ENCODE measurements around the gene POLE3. TPM values are rescaled to one million over a fixed set of nuclear protein-coding genes. Genes with fewer than 3 reads are reported as not detected.
"Not testable (repeated sequence)": the region's sequence is repeated elsewhere in the genome, so short reads cannot be mapped to it uniquely, and the experiment has no call there.

Gene POLE3
- 71.0 and 73.8 TPM in 2 replicates for total RNA-seq

GRCh38 chr9:113410207-113410864 lies at the start of gene POLE3, which contains the start of gene C9orf43:
TSS of gene POLE3 (minus strand) at chr9:113410675. CDS start at chr9:113410293, 382 bp downstream.
TSS of gene C9orf43 (plus strand) at chr9:113410747. CDS start at chr9:113413494, 2,747 bp downstream.
- DNase-seq (ENCODE audit: low spot score) = peak; percentile 94
- Mint-ChIP-seq H3K4me1 (ENCODE audit: low read depth) (peaks cover 20% of the 10 kb centered on the region), H3K4me3 (ENCODE audit: low read depth) (peak within 1 kb of the TSS; percentile 97), H3K27ac (peak within 1 kb of the TSS; percentile 99), H3K27me3 (ENCODE audit: low read depth) (no peaks in the 10 kb centered on the region), H3K9me3 (no peaks in the 10 kb centered on the region), H3K36me3 (ENCODE audit: low read depth) (peaks cover 33% of the 10 kb centered on the region)
- intact Hi-C loops (cut with micrococcal nuclease) = loop anchor here (1.0 to 5.0 kb wide), 9 partner anchors 9 to 258 kb away; partner anchors contain the start of genes ALAD, CDC26, FKBP15 and HDHD3

- DNase-seq (ENCODE audit: low spot score) = no peak
- no peak overlapping the region for H3K27ac Mint-ChIP-seq
- no peaks in the 10 kb centered on the region for H3K36me3 Mint-ChIP-seq (ENCODE audit: low read depth)
- intact Hi-C loops (cut with micrococcal nuclease) = no loop called here
- no peaks in the 10 kb centered on the region for H3K9me3 Mint-ChIP-seq
- no peaks in the 10 kb centered on the region for H3K27me3 Mint-ChIP-seq (ENCODE audit: low read depth)
- peaks cover 11% of the 10 kb centered on the region for H3K4me1 Mint-ChIP-seq (ENCODE audit: low read depth)
- H3K4me3 Mint-ChIP-seq (ENCODE audit: low read depth) = no peak overlapping the region
These were observed 45.8 kb upstream of the POLE3 start for GRCh38 chr9:113456235-113456634.

- Mint-ChIP-seq H3K9me3 (no peaks in the 10 kb centered on the region), H3K4me3 (ENCODE audit: low read depth) (no peak overlapping the region), H3K27ac (no peak overlapping the region), H3K27me3 (ENCODE audit: low read depth) (no peaks in the 10 kb centered on the region), H3K4me1 (ENCODE audit: low read depth) (peaks cover 11% of the 10 kb centered on the region), H3K36me3 (ENCODE audit: low read depth) (no peaks in the 10 kb centered on the region)
- intact Hi-C loops (cut with micrococcal nuclease) = no loop called here
- no peak for DNase-seq (ENCODE audit: low spot score)
These were observed 44.7 kb upstream of the POLE3 start for GRCh38 chr9:113454914-113455761.

GRCh38 chr9:113452113-113452605 lies 41.7 kb upstream of the POLE3 start:
- Mint-ChIP-seq H3K36me3 (ENCODE audit: low read depth) (no peaks in the 10 kb centered on the region), H3K4me3 (ENCODE audit: low read depth) (no peak overlapping the region), H3K9me3 (no peaks in the 10 kb centered on the region), H3K4me1 (ENCODE audit: low read depth) (peaks cover 11% of the 10 kb centered on the region), H3K27me3 (ENCODE audit: low read depth) (no peaks in the 10 kb centered on the region), H3K27ac (no peak overlapping the region)
- intact Hi-C loops (cut with micrococcal nuclease) = no loop called here
- DNase-seq (ENCODE audit: low spot score) = no peak

- H3K36me3 Mint-ChIP-seq (ENCODE audit: low read depth) = no peaks in the 10 kb centered on the region
- H3K9me3 Mint-ChIP-seq = no peaks in the 10 kb centered on the region
- DNase-seq (ENCODE audit: low spot score) = no peak
- H3K4me3 Mint-ChIP-seq (ENCODE audit: low read depth) = no peak overlapping the region
- intact Hi-C loops (cut with micrococcal nuclease) = loop anchor here (1.0 kb wide), 1 partner anchor 209 kb away; no protein-coding TSS in a partner anchor
- no peaks in the 10 kb centered on the region for H3K27me3 Mint-ChIP-seq (ENCODE audit: low read depth)
- peaks cover 3% of the 10 kb centered on the region for H3K4me1 Mint-ChIP-seq (ENCODE audit: low read depth)
- no peak overlapping the region for H3K27ac Mint-ChIP-seq
These were observed 38.9 kb upstream of the POLE3 start for GRCh38 chr9:113449376-113449775.

GRCh38 chr9:113446323-113446740 lies 35.9 kb upstream of the POLE3 start:
- Mint-ChIP-seq H3K27me3 (ENCODE audit: low read depth) (no peaks in the 10 kb centered on the region), H3K36me3 (ENCODE audit: low read depth) (no peaks in the 10 kb centered on the region), H3K4me1 (ENCODE audit: low read depth) (peaks cover 3% of the 10 kb centered on the region), H3K4me3 (ENCODE audit: low read depth) (no peak overlapping the region), H3K9me3 (no peaks in the 10 kb centered on the region), H3K27ac (no peak overlapping the region)
- intact Hi-C loops (cut with micrococcal nuclease) = loop anchor here (2.0 kb wide), 1 partner anchor 144 kb away; no protein-coding TSS in a partner anchor
- DNase-seq (ENCODE audit: low spot score) = no peak

- no peak for DNase-seq (ENCODE audit: low spot score)
- Mint-ChIP-seq H3K27ac (no peak overlapping the region), H3K4me3 (ENCODE audit: low read depth) (no peak overlapping the region), H3K27me3 (ENCODE audit: low read depth) (no peaks in the 10 kb centered on the region), H3K9me3 (no peaks in the 10 kb centered on the region), H3K36me3 (ENCODE audit: low read depth) (no peaks in the 10 kb centered on the region), H3K4me1 (ENCODE audit: low read depth) (peaks cover 3% of the 10 kb centered on the region)
- intact Hi-C loops (cut with micrococcal nuclease) = no loop called here
These were observed 34.3 kb upstream of the POLE3 start for GRCh38 chr9:113444736-113445135.

- peaks cover 16% of the 10 kb centered on the region for H3K27me3 Mint-ChIP-seq (ENCODE audit: low read depth)
- DNase-seq (ENCODE audit: low spot score); H3K27ac Mint-ChIP-seq; H3K36me3 Mint-ChIP-seq (ENCODE audit: low read depth); intact Hi-C loops (cut with micrococcal nuclease); H3K4me1 Mint-ChIP-seq (ENCODE audit: low read depth); H3K4me3 Mint-ChIP-seq (ENCODE audit: low read depth); H3K9me3 Mint-ChIP-seq: not testable (repeated sequence)
These were observed 27.2 kb upstream of the POLE3 start for GRCh38 chr9:113437716-113438115.

- intact Hi-C loops (cut with micrococcal nuclease) = no loop called here
- DNase-seq (ENCODE audit: low spot score) = no peak
- H3K4me3 Mint-ChIP-seq (ENCODE audit: low read depth) = no peak overlapping the region
- H3K4me1 Mint-ChIP-seq (ENCODE audit: low read depth) = peaks cover 3% of the 10 kb centered on the region
- peaks cover 22% of the 10 kb centered on the region for H3K27me3 Mint-ChIP-seq (ENCODE audit: low read depth)
- no peaks in the 10 kb centered on the region for H3K9me3 Mint-ChIP-seq
- H3K36me3 Mint-ChIP-seq (ENCODE audit: low read depth) = no peaks in the 10 kb centered on the region
- no peak overlapping the region for H3K27ac Mint-ChIP-seq
These were observed 26.4 kb upstream of the POLE3 start for GRCh38 chr9:113436728-113437515.

- Mint-ChIP-seq H3K36me3 (ENCODE audit: low read depth) (no peaks in the 10 kb centered on the region), H3K27ac (no peak overlapping the region), H3K4me1 (ENCODE audit: low read depth) (no peaks in the 10 kb centered on the region), H3K9me3 (no peaks in the 10 kb centered on the region), H3K4me3 (ENCODE audit: low read depth) (no peak overlapping the region), H3K27me3 (ENCODE audit: low read depth) (peaks cover 25% of the 10 kb centered on the region)
- intact Hi-C loops (cut with micrococcal nuclease) = no loop called here
- no peak for DNase-seq (ENCODE audit: low spot score)
These were observed 20.7 kb upstream of the POLE3 start for GRCh38 chr9:113431191-113431590.

GRCh38 chr9:113428062-113428615 lies 17.7 kb upstream of the POLE3 start:
- no peaks in the 10 kb centered on the region for H3K4me1 Mint-ChIP-seq (ENCODE audit: low read depth)
- peaks cover 35% of the 10 kb centered on the region for H3K27me3 Mint-ChIP-seq (ENCODE audit: low read depth)
- no peak overlapping the region for H3K27ac Mint-ChIP-seq
- no peak overlapping the region for H3K4me3 Mint-ChIP-seq (ENCODE audit: low read depth)
- H3K9me3 Mint-ChIP-seq = no peaks in the 10 kb centered on the region
- no peak for DNase-seq (ENCODE audit: low spot score)
- H3K36me3 Mint-ChIP-seq (ENCODE audit: low read depth) = no peaks in the 10 kb centered on the region
- intact Hi-C loops (cut with micrococcal nuclease) = no loop called here

- no peak overlapping the region for H3K4me3 Mint-ChIP-seq (ENCODE audit: low read depth)
- H3K27me3 Mint-ChIP-seq (ENCODE audit: low read depth) = peaks cover 31% of the 10 kb centered on the region
- no peak for DNase-seq (ENCODE audit: low spot score)
- H3K4me1 Mint-ChIP-seq (ENCODE audit: low read depth) = no peaks in the 10 kb centered on the region
- intact Hi-C loops (cut with micrococcal nuclease) = no loop called here
- H3K36me3 Mint-ChIP-seq (ENCODE audit: low read depth) = no peaks in the 10 kb centered on the region
- H3K27ac Mint-ChIP-seq = no peak overlapping the region
- H3K9me3 Mint-ChIP-seq = no peaks in the 10 kb centered on the region
These were observed 17.2 kb upstream of the POLE3 start for GRCh38 chr9:113427629-113428028.

Measured in activated T-helper 2 cell treated with anti-CD3 and anti-CD28 coated beads, Interferon-gamma antibody, Interleukin-2, Interleukin-4, amounts not matched to agents 10 μg/mL and 5 μg/mL and 100 μg/mL, durations not matched to agents 14 hours and 24 hours and 36 hours (primary cell).